ENCODE measurements around the gene NKX2-4.

- TF ChIP-seq MAFK (IDR thresholded peaks at IDR 0.05; ENCODE audit: low read depth, low read length), result no peak
- no peak for TF ChIP-seq CEBPB (IDR thresholded peaks at IDR 0.05; ENCODE audit: low read depth, low read length)
- TF ChIP-seq POLR2A (IDR thresholded peaks at IDR 0.05; ENCODE audit: low read depth, low read length), result no peak
- no peak for TF ChIP-seq CTCF (conservative IDR thresholded peaks at IDR 0.05; ENCODE audit: low read depth, low read length)
Measured at GRCh38 chr20:21424846-21425245, 27.5 kb upstream of the NKX2-4 start.

Measured in IMR-90 (cell line).